Measurements from ENCODE around the gene YIF1A.

YIF1A gene

DNA sequence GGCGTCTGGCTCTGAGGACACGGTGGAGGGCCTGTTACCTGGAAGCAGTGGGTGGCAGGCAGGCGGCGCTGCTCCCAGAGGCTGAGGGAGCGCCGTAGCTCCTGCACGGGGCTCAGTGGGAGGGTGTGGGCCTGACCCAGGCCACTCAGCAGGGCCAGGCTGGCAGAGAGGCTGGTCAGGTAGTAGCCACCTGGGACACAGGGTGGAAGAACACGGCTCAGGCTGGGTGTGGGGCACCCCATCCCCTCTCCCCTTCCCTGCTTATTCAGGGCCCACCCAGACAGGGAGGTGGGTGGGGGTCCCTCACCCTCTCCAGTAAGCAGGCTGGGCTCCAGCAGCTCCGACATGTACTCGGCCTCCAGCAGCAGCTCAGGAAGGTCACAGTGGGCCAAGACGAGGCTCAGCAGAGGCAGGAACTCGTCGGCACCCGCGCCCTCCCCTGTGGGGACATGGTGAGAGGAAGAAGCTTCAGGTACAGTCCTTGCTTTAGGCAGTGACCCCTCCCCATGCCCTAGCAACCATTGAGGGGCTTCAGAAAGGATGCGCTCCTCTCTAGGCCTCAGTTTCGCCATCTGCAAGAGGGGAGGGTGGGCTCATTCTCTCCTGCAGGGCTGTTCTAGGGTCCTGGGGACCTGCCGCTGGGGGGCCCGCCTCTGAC lies 44.4 kb upstream of the YIF1A start:
- TF ChIP-seq, protein P1, sequence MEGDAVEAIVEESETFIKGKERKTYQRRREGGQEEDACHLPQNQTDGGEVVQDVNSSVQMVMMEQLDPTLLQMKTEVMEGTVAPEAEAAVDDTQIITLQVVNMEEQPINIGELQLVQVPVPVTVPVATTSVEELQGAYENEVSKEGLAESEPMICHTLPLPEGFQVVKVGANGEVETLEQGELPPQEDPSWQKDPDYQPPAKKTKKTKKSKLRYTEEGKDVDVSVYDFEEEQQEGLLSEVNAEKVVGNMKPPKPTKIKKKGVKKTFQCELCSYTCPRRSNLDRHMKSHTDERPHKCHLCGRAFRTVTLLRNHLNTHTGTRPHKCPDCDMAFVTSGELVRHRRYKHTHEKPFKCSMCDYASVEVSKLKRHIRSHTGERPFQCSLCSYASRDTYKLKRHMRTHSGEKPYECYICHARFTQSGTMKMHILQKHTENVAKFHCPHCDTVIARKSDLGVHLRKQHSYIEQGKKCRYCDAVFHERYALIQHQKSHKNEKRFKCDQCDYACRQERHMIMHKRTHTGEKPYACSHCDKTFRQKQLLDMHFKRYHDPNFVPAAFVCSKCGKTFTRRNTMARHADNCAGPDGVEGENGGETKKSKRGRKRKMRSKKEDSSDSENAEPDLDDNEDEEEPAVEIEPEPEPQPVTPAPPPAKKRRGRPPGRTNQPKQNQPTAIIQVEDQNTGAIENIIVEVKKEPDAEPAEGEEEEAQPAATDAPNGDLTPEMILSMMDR (IDR thresholded peaks at IDR 0.05) = no peak

DNA sequence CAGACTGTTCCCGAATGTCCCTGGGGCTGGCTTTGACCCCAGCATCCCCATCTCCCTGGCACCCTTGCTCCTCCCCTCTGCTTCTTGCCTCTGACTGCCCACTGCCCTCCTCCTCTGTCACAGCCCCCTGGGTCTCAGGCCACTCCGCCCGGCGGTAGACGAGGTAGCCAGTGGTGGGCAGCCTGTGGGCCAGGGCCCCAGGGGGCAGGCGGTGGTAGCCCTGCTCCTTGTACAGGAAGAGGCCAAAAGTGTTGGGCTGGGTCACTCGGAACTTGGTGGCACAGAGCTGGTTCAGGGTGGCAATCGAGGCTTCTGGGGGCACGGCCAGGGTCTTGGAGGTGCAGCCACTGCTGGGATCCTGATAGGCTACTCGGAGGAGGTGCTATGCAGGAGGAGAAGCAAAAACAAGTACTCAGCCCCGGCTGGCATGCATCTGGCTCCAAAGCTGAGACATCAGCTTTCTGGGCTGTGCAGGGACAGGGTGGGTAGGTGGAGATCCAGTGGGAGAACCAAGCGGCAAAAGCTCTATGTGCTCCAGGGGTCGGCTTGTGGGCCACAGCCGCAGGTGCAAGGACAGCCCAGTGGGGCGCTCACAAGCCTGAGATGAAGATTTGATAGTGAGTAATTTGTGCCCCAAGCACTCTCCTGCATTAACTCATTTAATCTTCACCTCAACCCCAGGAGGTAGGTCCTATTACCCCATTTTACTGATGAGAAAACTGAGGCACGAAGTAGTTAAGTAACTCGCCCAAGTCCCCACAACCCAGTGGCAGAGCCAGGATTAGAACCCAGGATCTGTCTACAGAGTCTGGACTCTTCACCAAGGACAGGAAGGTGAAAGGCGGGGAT lies 43.7 kb upstream of the YIF1A start:
- TF ChIP-seq, protein P1 (IDR thresholded peaks at IDR 0.05) = no peak

DNA sequence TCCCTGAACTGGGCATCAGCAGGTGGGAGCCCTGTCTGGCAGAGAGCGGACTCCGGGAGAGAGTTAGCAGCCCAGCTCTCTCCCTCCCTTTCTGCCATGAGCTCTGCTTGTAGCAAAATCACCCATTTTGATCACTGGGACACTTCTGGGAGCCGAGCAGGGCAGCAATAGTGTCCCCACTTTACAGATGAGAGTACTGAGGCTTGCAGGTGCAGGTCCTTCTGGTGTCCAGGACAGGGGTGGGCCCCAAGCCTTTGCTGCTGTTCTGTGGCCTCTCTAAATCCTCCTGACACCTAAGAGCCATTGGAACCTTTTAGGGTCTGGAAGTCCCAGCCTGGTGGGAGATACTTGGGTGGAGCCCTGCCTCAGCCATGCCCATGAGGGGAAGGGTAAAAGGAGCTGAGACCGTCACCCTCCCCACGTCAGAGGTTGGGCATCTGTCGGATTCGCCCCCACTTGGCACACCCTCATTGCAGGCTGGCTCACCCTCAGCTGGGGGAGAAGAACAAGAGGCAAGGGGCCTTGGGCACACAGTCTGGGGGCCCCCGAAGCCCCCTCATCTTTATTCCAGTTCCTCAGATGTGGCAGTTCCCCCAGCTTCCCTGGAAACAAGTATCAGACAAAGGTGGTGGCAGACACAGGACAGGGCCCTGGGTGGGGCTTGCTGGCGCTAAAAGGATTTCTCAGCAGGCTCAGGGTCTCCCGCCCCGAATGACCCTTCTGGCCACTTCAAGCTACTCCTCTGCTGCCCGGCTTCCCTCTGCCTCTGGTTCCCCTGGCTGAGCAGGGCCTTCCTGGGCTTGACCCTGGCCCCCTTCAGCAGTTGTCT lies 42.8 kb upstream of the YIF1A start:
- TF ChIP-seq, protein P1 (IDR thresholded peaks at IDR 0.05) = no peak

DNA sequence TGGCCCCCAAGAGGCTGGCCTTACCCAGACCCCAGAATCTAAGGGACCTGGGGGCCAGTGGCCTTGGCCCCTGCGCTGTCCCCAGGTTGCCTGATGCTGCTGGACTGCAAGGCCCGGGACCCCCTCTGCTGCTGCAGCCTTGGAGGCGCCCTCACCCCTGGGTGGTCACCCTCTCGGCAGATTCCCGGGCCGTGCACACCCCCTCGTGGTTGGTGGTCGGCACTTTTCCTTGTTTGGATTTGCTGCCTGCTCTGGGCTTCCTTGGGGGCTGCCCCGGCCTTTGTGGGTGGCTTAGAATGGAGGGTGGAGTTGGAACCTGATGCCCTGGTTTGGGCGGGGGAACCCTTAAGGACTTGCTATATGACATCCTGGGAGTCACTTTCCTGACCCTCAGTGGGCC lies 42.0 kb upstream of the YIF1A start:
- TF ChIP-seq, protein P1 (IDR thresholded peaks at IDR 0.05) = no peak

DNA sequence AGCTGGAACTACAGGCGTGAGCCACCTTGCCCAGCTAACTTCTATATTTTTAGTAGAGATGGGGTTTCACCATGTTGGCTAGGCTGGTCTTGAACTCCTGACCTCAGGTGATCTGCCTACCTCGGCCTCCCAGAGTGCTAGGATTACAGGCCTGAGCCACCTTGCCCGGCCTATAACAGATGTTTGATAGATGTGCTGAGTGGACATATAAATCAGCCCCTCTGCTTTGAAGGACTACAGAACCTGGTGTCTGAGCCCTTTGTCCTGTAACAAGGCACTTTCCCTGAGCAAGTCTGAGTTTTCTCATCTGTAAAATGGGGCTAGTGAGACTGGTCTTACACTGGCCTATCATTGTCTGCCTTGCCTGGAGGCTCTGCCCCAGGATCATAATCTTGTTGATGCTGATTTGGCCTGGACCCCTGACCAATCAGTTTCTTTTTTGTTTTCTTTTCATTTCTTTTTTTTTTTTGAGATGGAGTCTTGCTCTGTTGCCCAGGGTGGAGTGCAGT lies 40.3 kb upstream of the YIF1A start:
- TF ChIP-seq, protein P1 (IDR thresholded peaks at IDR 0.05) = no peak

DNA sequence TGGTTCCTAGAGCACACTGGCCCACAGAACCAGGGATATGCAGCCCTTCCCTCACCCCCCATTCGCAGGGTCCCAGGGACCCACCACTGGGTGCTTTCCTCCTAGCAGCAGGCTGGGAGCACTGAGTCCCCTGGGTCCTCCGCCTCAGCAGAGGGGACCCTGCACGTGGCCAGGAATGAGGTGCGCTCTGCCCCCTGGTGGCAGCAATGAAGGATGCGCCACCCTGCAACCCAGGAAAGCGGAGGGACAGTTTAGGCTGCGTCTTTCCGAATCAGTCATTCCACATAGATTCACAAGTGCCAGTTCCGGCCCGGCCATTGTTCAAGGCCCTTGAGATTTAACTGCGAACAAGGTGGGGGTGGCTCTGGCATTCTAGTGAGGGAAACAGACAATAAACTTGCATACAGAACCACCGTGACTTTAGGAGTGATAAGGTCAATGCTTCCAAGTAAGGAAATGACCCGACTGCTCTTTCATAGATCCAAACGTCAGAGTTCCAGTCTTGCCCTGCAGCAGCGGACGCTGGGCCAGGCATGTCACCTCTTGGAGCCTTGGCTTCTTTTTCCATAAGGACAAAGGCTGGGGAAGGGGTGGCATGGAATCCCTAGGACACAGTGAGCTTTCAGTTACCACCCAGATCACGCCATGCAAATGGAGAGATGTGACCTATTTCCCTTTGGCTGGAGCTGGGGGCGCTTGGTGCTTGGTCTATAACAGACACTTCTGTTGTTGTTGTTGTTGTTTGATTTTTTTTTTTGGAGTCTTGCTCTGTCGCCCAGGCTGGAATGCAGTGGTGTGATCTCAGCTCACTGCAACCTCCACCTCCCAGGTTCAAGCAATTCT lies 39.6 kb upstream of the YIF1A start:
- TF ChIP-seq, protein P1 (IDR thresholded peaks at IDR 0.05) = peak; percentile 94

DNA sequence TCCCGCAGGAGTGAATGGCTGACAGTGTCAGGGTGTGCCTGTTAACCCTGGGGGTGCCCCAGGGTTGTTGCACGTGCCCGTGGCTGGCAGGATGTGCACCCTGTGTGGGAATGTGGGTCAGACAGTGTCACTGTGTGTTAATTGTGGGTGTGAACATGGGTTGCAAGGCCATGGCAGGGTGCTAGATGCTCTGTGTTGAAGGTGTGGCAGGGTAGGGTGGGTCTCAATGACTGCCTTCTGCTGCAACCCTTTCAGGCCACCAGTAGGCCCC lies 39.0 kb upstream of the YIF1A start:
- TF ChIP-seq, protein P1 (IDR thresholded peaks at IDR 0.05) = no peak
